OCI-LY1 (cell line): Measurements from ENCODE around the gene PPP2R2D.
A peak's percentile ranks its signal among the peaks of the same experiment; 100 is the strongest.

ENCODE experiments used
- H2AFZ ChIP-seq: fragments of 200-600 bp; sonication (generic), shearing (Covaris generic); 2 replicates; pipeline ENCODE4 v1.6.0; 2014; ENCODE audit warnings: antibody characterized with exemption, mild to moderate bottlenecking, low read length
- H3F3A ChIP-seq: fragments of 200-600 bp; sonication (generic), shearing (Covaris generic); 2 replicates; pipeline ENCODE4 v1.6.0; 2014; ENCODE audit warnings: mild to moderate bottlenecking, antibody characterized with exemption, low read length, moderate library complexity; ENCODE audit not compliant: insufficient read depth
- H3K27ac ChIP-seq: fragments of 200-600 bp; sonication (generic); 2 replicates; pipeline ENCODE4 v1.5.1; 2014; ENCODE audit warnings: low read length, mixed run types, mild to moderate bottlenecking, low read depth; ENCODE audit not compliant: poor library complexity, severe bottlenecking
- H3K27me3 ChIP-seq: fragments of 200-600 bp; sonication (generic); 2 replicates; pipeline ENCODE4 v1.6.0; 2014; ENCODE audit warnings: antibody characterized with exemption, mild to moderate bottlenecking, low read length, moderate library complexity; ENCODE audit not compliant: insufficient read depth
- H3K36me3 ChIP-seq: fragments of 200-600 bp; sonication (generic); 2 replicates; pipeline ENCODE4 v1.6.1; 2014; ENCODE audit warnings: mild to moderate bottlenecking, antibody characterized with exemption, low read length, moderate library complexity, mixed read lengths; ENCODE audit not compliant: insufficient read depth
- H3K4me1 ChIP-seq: fragments of 200-600 bp; sonication (generic); 2 replicates; pipeline ENCODE4 v1.5.1; 2014; ENCODE audit warnings: mild to moderate bottlenecking, low read length, moderate library complexity; ENCODE audit not compliant: insufficient read depth, severe bottlenecking
- H3K4me2 ChIP-seq: fragments of 200-600 bp; sonication (generic), shearing (Covaris generic); 2 replicates; pipeline ENCODE4 v1.6.1; 2014; ENCODE audit warnings: low read length
- H3K4me3 ChIP-seq: fragments of 200-600 bp; sonication (generic); 2 replicates; pipeline ENCODE4 v1.5.1; 2014; ENCODE audit warnings: low read length, low read depth, mild to moderate bottlenecking, mixed read lengths; ENCODE audit not compliant: poor library complexity, severe bottlenecking
- H3K79me2 ChIP-seq: fragments of 200-600 bp; shearing (Covaris generic); 2 replicates; pipeline ENCODE4 v1.6.1; 2016; ENCODE audit warnings: mixed run types, low read length, mixed read lengths; ENCODE audit not compliant: insufficient read depth
- H3K9ac ChIP-seq: fragments of 200-600 bp; sonication (generic), shearing (Covaris generic); 2 replicates; pipeline ENCODE4 v1.6.1; 2014; ENCODE audit warnings: mild to moderate bottlenecking, low read length, mixed read lengths
- H3K9me2 ChIP-seq: fragments of 200-600 bp; sonication (generic), shearing (Covaris generic); 2 replicates; pipeline ENCODE4 v1.6.1; 2014; ENCODE audit warnings: low read depth, mild to moderate bottlenecking, low read length, mixed read lengths
- H3K9me3 ChIP-seq: fragments of 200-600 bp; shearing (Covaris generic); 2 replicates; pipeline ENCODE4 v1.6.1; 2014; ENCODE audit warnings: low read length, mixed read lengths
- H4K20me1 ChIP-seq: fragments of 200-600 bp; sonication (generic), shearing (Covaris generic); 2 replicates; pipeline ENCODE4 v1.6.0; 2016; ENCODE audit warnings: mild to moderate bottlenecking, low read length; ENCODE audit not compliant: insufficient read depth
- CTCF ChIP-seq: fragments of 200-600 bp; sonication (generic), shearing (Covaris generic); IDR thresholded peaks from 2 replicates; pipeline ENCODE4 v1.5.1; 2017; ENCODE audit warnings: mild to moderate bottlenecking, antibody characterized with exemption, low read length, moderate library complexity, mixed read lengths
- EZH2 ChIP-seq: fragments of 200-600 bp; sonication (generic), shearing (Covaris generic); IDR thresholded peaks from 2 replicates; pipeline ENCODE4 v1.8.0; 2017; ENCODE audit warnings: borderline replicate concordance, mixed run types, mild to moderate bottlenecking, antibody characterized with exemption, low read length, moderate library complexity, mixed read lengths

The PPP2R2D gene

GRCh38 chr10:131905603-131906268, 4.9 kb downstream of the PPP2R2D start:
- TF ChIP-seq CTCF (no peak), EZH2 (no peak)
- Histone ChIP-seq H3K9me3 (no peaks in the 10 kb centered on the region), H3K27ac (peak overlapping the region; percentile 48), H3K4me3 (no peak overlapping the region), H2AFZ (no peak overlapping the region), H3K79me2 (peaks cover 77% of the 10 kb centered on the region), H3F3A (no peaks in the 10 kb centered on the region), H3K27me3 (no peaks in the 10 kb centered on the region), H3K9ac (no peak overlapping the region), H4K20me1 (no peaks in the 10 kb centered on the region), H3K36me3 (peaks cover 31% of the 10 kb centered on the region; the same call in 1 of the 2 replicates), H3K4me2 (peak overlapping the region; percentile 13; the same call in 1 of the 2 replicates), H3K4me1 (peaks cover 46% of the 10 kb centered on the region), H3K9me2 (no peaks in the 10 kb centered on the region)

GRCh38 chr10:131906269-131906639, 5.4 kb downstream of the PPP2R2D start:
- H3K9ac ChIP-seq: no peak overlapping the region
- H3K9me3 ChIP-seq: no peaks in the 10 kb centered on the region
- no peaks in the 10 kb centered on the region for H3F3A ChIP-seq
- H3K27ac ChIP-seq: no peak overlapping the region
- peaks cover 46% of the 10 kb centered on the region for H3K4me1 ChIP-seq
- H4K20me1 ChIP-seq: no peaks in the 10 kb centered on the region
- peaks cover 83% of the 10 kb centered on the region for H3K79me2 ChIP-seq
- H3K27me3 ChIP-seq: no peaks in the 10 kb centered on the region
- no peak overlapping the region for H2AFZ ChIP-seq
- H3K4me3 ChIP-seq: no peak overlapping the region
- no peak overlapping the region for H3K4me2 ChIP-seq
- TF ChIP-seq EZH2 (no peak), CTCF (no peak)
- H3K9me2 ChIP-seq: no peaks in the 10 kb centered on the region
- peaks cover 31% of the 10 kb centered on the region; the same call in 1 of the 2 replicates for H3K36me3 ChIP-seq

GRCh38 chr10:131907679-131908078, 6.9 kb downstream of the PPP2R2D start:
- Histone ChIP-seq H4K20me1 (no peaks in the 10 kb centered on the region), H3K9me3 (no peaks in the 10 kb centered on the region), H3K27ac (no peak overlapping the region), H3K9me2 (no peaks in the 10 kb centered on the region), H3K27me3 (no peaks in the 10 kb centered on the region), H3K4me3 (no peak overlapping the region), H3K79me2 (peaks cover 86% of the 10 kb centered on the region), H3K4me1 (peaks cover 36% of the 10 kb centered on the region), H3K4me2 (no peak overlapping the region), H3F3A (no peaks in the 10 kb centered on the region), H2AFZ (no peak overlapping the region), H3K36me3 (peaks cover 38% of the 10 kb centered on the region), H3K9ac (no peak overlapping the region)
- TF ChIP-seq CTCF (no peak), EZH2 (no peak)
